COLO668 (cell line): ENCODE data around the gene FGD6.
"Not testable (repeated sequence)": the region's sequence is repeated elsewhere in the genome, so short reads cannot be mapped to it uniquely, and the experiment has no call there.

Source experiments
- DNase-seq: peaks from one replicate; lab custom pipeline; 2025; ENCODE audit not compliant: unreplicated experiment; lab: John Stamatoyannopoulos, UW

The FGD6 gene

DNA sequence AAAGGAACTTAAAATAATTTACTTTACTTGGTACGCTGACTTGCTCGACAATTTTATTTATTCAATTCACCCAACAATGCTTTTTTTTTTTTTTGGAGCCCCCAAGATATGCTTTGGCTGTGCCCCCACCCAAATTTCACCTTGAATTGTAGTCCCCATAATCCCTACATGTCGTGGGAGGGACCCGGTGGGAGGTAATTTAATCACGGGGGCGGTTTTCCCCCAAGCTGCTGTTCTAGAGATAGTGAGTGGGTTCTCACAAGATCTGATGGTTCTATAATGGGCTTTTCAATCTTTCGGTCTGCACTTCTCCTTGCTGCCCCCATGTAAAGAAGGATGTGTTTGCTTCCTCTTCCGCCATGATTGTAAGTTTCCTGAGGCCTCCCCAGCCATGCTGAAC is 10.4 kb downstream of the FGD6 start:
- DNase-seq: no peak

DNA sequence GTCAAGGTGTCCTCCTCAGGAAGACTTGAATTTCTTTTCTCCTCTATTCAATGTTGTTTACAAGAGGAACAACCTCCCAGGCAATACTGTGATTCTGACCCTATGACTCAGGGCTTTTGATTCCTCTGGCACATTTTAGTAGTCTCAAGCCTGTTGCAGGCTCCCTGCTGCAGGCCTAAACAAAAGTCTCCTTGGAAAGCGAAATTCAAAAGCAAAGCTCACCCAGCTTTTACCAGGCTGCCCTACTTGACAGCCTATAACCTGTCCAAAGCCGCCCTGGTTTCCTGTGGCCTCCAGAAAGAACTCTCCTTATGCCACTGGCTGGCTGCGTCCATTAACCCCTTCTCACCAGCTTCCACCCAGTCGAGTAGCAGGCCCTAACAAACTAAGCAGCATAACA is 11.6 kb downstream of the FGD6 start:
- no peak for DNase-seq

DNA sequence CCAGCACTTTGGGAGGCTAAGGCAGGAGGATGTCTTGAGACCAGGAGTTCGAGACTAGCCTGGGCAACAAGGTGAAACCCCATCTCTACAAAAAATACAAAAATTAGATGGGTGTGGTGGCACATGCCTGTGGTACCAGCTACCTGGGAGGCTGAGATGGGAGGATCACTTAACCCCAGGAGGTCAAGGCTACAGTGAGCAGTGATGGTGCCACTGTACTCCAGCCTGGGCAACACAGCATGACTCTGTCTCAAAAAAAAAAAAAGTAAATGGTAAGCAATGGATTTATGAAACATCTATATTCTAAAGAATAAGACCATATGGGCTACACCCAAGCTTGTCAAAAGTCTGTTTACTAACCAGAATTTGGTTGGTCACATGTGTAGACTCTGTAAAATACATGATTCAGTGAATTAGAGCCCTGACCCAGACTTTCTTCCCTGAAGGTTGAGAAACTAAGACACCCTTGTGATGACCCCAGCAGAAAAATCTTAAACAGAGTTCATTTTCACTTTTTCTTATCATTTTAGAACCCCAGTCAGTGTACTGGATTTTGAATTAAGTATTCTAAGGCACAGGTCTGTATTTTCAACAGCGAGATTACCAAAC is 12.1 kb downstream of the FGD6 start:
- no peak for DNase-seq

DNA sequence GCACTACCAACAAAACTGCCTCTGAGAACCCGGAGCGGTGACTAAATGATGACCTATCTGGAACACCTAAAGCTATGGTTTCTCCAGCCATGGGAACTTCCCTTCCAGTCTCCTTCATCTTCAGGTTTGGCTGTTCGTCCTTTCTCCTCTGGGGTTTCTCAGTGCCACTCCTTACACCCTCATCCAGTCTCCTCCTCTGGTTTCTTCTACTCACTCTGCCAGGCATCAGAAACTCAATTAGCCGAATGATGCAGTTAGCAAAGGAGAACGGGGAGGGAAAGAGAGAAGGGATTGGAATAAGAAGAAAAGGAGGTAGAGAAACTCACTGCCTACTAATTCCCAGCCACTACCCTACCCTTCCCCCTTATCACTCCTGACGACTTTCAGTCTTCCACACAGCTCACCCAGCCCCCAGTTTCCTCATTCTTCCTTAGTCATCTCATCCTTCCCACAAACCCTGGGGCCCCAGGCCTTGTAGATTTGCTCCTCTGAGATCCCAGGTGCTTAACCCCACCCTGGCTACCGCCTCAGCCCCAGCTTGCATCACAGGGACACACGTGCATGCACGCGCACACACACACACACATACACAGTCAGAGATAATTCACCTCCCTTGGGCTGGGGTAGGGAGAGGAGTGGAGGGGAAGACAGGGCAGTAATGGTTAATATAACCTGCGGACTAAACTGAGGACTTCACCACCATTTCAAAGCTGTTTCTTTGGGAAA is 13.0 kb downstream of the FGD6 start:
- DNase-seq: no peak

DNA sequence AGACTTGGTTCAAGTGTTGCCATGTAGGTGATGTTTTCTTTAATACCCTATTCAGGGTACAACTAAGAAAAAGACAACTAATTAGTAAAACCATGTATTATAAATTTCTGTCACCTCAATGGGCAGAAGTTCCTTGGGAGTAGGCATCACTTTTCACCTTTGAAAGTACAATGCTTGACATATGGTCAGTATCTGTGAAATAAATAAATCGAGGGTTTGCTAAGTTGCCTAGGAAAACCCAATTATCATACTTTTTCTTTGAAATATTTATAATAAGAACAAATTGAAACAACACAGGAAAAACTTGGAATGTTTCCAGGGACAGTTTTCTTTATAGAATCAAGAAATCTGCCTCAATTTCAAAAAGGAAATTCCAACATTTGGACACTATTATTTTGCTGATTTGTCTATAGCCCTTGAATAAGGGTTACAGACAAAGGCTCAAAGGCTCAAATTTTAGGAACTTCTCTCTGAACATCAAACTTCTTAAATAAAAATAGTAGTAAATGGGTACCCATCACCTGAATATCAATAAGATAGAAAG is 13.7 kb downstream of the FGD6 start:
- DNase-seq: no peak

DNA sequence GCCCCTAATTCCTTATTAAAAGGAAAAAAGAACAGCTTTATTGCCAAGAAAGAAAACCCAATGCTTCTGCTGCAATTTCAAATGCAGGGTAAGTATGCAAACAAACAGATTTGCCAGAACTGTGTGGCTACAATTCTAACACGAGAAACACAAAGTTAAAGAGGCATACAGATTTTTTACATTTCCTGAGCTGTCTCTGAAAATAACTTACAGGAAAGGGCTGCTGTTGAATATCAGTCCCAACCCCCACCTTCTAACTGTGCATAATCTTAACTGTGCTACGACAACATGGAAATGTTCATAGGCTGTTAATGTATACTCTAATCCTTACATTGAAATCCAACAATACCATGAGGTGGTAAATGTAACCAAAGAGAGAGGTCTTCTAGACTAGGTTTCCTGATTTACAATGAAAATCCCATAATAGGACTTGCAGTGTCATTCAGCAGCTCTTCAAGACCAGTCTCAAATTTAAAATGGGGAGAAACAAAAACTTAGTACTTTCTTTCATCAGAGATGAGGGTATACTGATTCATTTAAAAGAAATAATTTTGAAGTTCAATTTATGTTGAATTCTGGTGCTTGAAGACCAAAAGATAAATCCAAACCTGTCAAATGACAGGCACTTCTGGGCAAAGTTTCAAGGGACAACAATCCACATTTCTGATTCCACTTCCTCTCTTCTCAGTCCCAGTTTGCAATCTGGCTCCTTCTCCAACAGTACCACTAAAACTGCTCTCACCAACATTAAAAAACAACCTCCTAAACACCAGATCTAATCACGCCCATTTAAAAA is 14.4 kb downstream of the FGD6 start:
- DNase-seq: no peak

DNA sequence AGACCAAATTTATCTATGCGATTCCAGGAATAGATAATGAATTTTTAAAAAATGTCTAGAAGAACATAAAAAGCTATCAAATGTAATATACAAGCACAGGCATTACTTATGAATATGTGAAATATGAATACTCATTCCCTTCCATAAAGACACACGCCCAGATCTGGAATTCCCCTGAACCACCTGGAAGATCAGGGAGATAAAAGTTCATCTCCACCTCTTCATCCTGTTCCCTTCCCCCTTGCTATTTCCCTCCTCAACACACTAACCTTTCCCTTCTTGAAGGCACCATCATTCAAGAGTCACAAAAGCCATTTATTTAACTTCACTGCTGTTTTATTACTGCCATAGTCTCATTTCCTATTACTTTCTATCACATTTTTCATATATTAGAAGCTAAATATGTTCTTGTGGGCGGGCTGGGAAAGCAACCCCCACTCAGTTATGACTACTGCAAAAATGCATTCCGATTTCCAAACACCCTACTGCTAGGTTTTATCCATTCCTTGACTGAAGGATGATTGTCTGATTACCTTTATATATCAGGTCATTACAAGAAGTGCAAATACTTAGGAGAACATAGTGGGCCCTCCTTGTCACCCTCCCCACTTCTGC is 16.1 kb downstream of the FGD6 start:
- DNase-seq: no peak

DNA sequence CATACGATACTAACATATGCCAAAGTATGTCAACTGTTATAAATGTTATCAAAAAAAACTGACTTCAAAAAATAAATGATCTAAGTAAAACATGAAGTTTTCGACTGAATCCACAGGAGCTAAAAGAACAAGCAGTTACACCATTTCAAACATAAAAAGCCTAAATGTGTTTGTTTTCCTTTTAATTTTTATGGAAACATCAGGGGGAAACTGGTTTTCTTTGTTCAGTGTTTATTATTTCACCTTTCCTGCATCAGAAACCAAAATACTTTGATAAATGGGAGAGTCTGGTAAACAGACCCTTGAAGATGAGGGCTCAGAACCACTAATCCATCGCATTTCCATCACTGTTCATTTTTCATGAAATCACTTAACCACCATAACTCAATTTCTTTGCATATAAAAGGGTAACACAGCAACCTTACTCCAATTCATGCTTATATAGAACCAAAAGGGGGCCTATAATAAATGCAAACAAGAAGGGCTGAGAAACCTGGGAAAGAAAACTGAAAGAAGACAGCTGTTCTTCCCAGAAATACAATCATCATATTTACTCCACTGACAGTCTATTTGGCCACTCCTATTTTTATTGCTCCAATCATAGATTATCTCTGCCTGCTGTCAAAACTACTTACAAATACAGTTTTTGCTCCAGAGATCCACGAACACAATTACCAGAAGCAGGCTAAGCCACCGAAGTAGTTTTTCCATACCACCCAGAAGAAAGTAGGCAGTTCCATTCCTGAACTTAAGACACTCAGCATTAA is 17.0 kb downstream of the FGD6 start:
- DNase-seq: no peak

DNA sequence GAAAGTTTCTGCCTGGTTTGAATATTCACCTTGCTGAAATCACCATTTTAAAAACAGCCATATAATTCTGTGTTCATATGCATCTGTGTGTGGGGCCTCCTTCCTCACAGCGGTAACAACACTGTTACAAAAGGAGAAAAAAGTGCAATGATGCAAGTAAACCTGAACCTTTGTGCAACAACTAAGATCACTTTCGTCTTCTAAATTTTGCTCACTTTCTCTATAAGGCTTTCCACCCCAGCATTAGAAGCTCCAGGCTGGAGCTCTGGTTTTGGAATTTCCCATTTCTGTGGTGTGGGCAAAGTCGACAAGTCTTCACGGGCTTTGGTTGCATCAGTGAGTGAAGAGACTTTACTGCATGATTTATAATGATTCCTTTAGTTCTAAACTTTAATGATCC is 18.4 kb downstream of the FGD6 start:
- DNase-seq: no peak

DNA sequence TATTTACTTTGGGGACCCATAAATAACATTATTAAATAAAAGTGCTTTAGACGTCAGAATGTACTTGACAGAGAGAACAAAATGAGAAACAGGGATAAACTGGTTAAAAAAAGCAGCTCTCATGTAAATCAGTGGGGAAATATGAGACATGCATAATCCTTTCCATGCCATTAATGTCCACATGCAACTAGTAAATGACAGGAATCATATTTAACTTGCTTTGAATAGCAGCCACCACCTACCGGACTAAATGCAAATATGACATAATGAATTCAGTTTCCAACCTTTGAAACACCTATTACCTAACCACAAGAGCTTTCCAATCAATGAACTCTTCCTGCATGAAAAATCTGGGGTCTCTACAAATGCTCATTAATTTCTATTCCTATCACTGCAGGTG is 19.6 kb downstream of the FGD6 start:
- DNase-seq: no peak

DNA sequence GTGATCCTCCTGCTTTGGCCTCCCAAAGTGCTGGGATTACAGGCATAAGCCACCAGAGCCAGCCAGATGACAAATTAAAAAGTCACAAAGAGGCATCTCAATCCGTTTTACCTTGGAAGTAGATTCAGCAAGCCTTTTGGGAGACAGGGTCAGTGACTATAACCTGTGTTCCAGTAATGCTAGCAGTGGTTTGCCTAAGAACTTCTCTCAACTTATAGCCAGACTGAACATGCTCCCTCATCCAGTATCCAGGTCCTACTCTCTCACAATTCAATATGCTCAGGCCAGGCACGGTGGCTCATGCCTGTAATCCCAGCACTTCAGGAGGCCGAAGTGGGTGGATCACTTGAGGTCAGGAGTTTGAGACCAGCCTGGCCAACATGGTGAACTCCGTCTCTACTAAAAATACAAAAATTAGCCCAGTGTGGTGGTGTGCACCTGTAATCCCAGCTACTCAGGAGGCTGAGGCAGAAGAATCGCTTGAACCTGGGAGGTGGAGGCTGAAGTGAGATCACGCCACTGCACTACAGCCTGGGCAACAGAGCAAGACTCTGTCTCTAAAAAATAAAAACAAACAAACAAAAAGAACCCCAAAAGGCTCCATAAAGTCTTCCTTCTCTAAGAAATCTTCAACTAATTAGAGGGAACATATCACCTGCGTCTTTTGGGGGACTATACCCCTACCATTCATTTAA is 20.2 kb downstream of the FGD6 start:
- not testable (repeated sequence) for DNase-seq

DNA sequence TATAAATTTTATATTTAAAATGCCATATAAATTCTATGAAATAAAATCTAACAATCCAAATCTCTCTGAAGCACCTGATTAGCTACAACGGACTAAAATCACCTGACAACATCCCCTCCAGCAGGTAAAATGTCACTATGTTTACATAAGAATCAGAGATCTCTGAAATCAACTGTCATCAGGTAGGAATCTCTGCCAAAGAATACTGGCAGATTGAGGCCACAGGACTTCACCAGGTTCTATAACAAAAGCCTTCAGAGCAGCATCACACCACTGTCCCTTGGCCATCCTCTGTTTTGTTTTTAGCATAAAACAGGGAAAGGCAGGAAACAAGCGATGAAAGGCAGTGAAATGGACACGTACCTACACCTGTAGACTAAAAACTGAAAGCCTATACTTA is 22.1 kb downstream of the FGD6 start:
- DNase-seq: no peak

DNA sequence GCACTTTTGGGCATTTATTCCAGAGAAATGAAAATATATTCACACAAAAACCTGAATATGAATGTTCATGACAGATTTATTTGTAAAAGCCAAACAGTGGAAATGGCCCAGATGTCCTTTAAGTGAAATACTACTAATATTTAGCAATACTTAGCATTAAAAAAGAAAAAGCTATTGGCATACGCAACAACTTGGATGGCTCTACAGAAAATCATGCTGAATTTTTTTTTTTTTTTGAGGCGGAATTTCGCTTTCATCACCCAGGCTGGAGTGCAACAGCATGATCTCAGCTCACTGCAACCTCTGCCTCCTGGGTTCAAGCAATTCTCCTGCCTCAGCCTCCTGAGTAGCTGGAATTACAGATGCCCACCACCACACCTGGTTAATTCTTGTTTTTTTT is 24.1 kb downstream of the FGD6 start:
- DNase-seq: no peak

DNA sequence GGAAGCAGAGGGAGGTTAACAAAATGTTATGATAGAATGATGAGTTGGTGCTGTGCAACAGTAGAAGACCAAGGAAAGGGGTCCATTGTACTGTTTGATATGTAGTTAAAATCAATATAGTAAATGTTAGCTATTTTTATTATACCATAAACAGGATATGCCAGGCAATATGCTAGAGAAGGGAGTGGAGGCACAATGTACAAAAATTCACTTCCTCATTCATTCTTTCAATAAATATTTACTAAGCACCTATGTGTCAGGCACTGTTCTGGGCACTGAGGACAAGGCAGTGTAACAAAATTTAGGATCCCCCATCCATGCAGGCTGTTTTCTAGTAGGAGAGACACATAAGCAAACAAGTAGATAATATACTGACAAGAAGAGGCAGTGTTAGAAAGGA is 25.0 kb downstream of the FGD6 start:
- DNase-seq: no peak

DNA sequence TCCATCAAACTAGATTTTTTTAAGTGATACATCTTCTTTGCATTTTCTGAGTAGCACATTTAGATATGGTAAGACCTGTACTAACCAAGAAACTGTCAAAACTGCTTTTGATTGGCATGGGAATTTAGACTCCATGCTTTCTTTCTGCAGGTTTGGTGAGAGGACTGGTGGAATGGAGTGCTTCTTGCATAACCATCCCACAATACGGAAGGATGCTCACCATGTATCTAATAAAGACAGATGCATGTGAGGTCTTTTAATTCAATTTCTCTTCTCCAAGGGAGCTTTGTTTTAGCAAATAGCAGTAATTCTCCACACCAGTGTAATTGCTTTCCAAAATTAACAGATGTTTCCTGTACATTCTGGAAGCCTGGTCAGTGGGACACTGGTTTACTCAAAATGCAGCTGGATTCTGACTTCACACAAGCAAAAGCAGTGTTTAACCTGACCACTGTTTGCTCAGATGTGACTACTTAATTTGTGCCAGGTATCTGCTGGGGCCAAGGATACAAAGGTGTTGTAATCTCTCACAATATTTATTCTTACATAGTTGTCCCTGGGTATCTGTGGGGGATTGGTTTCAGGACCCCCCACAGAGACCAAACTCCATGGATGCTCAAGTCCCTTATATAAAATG is 26.1 kb downstream of the FGD6 start:
- DNase-seq: no peak

DNA sequence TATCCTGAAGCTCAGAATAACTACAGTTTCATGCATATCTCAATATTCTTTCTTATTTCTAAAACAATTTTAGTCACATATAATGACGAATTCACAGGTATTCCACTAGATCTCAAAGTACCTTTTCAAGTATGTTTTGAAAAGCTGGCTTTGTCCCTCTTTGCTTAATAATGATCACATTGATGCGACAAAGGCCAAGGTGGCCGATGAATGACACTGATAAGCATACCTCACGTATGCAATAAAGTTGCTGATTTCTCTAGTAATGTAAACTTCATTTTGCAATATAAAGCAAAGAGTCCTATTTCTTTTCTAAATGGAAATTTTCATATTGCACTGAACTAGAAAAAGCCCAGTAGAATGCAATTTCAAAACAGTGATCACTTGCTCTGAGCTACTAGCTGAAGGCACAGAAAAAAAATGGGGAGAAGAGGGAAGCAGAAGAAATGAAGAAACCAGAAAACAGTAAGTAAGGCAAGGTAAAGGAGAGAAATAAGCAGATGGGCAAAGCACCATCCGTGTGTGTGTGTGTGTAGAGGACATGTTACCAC is 29.3 kb downstream of the FGD6 start:
- no peak for DNase-seq

DNA sequence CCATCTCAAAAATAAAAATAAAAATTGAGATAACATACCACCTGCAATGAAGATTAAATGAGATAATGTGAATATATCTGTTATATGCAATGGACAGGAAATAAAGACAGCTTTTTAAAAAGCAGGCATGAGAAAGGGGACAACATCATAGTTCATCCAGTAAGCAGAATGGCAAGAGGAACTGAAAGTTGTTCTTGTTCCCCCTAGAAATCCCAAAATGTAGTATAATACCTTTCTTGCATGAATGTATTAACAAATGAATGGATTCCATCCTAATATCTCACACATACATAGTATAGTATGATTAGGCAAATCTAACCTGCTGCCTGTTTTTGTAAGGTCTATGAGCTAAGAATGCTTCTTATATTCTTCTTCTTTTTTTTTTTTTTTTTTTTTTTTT is 31.4 kb downstream of the FGD6 start:
- no peak for DNase-seq

DNA sequence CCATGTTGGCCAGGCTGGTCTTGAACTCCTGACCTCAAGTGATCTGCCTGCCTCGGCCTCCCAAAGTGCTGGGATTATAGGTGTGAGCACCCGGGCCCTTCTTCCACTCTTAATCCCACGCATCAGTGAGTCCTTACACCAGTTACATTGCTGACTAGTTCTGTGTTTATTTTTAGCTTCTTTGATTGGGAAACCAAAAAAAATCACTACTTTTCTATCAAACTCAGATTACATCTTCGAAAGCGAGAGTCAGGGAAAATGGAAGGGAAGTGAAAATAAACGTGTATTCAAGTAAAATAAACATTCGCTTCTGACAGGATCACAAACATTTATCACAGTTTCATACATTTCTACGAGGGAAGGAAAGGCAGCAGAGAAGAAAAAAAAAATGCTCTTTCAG is 32.2 kb downstream of the FGD6 start:
- no peak for DNase-seq

DNA sequence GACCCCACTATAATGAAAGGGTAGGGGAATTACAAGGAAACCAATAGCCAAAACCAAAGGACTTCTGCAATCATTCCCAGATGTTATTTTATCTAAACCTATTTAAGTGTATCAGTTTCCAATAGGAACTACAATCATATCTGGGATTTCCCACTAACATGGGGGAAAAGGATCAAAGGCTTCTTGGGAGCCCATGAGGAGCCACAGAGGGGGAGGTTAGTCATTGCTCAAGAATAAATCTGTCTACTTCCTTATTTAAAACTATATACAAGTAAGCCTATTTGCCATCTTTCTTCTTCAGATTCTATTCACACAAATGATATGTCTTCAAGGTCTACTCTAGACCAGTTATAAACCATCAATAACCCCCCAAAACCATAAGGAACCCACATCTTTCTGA is 33.1 kb downstream of the FGD6 start:
- no peak for DNase-seq
